Natural killer cell (primary cell): ENCODE measurements around the gene VPS37B. TPM values are rescaled to one million over a fixed set of nuclear protein-coding genes. Genes with fewer than 3 reads are reported as not detected.
"Not testable (repeated sequence)": the region's sequence is repeated elsewhere in the genome, so short reads cannot be mapped to it uniquely, and the experiment has no call there.

Source experiments
- ATAC-seq, 3 donors: fragments of 150-1000 bp in 2 of 3; fragments of 200-7000 bp in 1 of 3; cut with Tn5 transposase; 1 replicate in 1 of 3; 2 replicates in 2 of 3; pipeline ENCODE4 v1.10.0; 2021; ENCODE audit warnings: mild to moderate bottlenecking in 2 of 3, moderate library complexity in 2 of 3
- DNase-seq, 2 donors: peaks; one replicate each; pipeline versions ENCODE4 v3.0.0 to v3.0.0-alpha.2; 2013 to 2021; ENCODE audit warnings: mixed read lengths in 1 of 2
- H3K27ac ChIP-seq: one replicate; pipeline ENCODE4 v1.5.1; 2013; ENCODE audit warnings: mild to moderate bottlenecking, low read length
- H3K27me3 ChIP-seq: one replicate; pipeline ENCODE4 v1.6.1; 2013; ENCODE audit warnings: low read length; ENCODE audit not compliant: control insufficient read depth, insufficient read depth
- H3K36me3 ChIP-seq: one replicate; pipeline ENCODE4 v1.6.1; 2013; ENCODE audit warnings: low read length; ENCODE audit not compliant: control insufficient read depth, insufficient read depth
- H3K4me1 ChIP-seq: one replicate; pipeline ENCODE4 v1.6.1; 2013; ENCODE audit warnings: low read length; ENCODE audit not compliant: control insufficient read depth, insufficient read depth
- H3K4me3 ChIP-seq: one replicate; pipeline ENCODE4 v1.5.1; 2013; ENCODE audit warnings: low read length
- H3K9me3 ChIP-seq: one replicate; pipeline ENCODE4 v1.6.1; 2013; ENCODE audit warnings: low read length; ENCODE audit not compliant: control insufficient read depth, insufficient read depth
- H3K27ac Mint-ChIP-seq, 2 donors: one replicate each; pipeline ENCODE4 v1.8.0; 2022; ENCODE audit warnings: mild to moderate bottlenecking in 2 of 2, mixed read lengths in 2 of 2, moderate library complexity in 1 of 2
- H3K27me3 Mint-ChIP-seq, 2 donors: one replicate each; pipeline ENCODE4 v1.8.0; 2022; ENCODE audit warnings: low read depth in 2 of 2, mixed read lengths in 2 of 2
- H3K36me3 Mint-ChIP-seq: one replicate; pipeline ENCODE4 v1.8.0; 2022; ENCODE audit warnings: mixed read lengths
- H3K4me1 Mint-ChIP-seq, 2 donors: one replicate each; pipeline ENCODE4 v1.8.0; 2022; ENCODE audit warnings: mixed read lengths in 2 of 2
- H3K4me3 Mint-ChIP-seq: one replicate; pipeline ENCODE4 v1.8.0; 2022; ENCODE audit warnings: mild to moderate bottlenecking, moderate library complexity, mixed read lengths
- H3K9me3 Mint-ChIP-seq, 2 donors: one replicate each; pipeline ENCODE4 v1.8.0; 2022; ENCODE audit warnings: mixed read lengths in 2 of 2
- CTCF ChIP-seq: fragments of 200-600 bp; IDR thresholded peaks from one replicate; pipeline ENCODE4 v1.8.0; 2022; ENCODE audit warnings: antibody characterized with exemption
- WGBS: methylation state at CpG from one replicate; pipeline ENCODE4 v1.1.7; 2013; ENCODE audit warnings: missing lambda C conversion rate; ENCODE audit not compliant: insufficient coverage; 5-methylcytosine and 5-hydroxymethylcytosine counted together
- intact Hi-C: fragments of 100-400 bp; cut with micrococcal nuclease; formaldehyde crosslinking; loops from one replicate; pipeline ENCODE4 v1.14.2; 2022
- total RNA-seq, 4 donors: library from RNA; stranded (reverse); fragments of 120-200 nt in 1 of 4; gene quantifications; one replicate each; pipeline versions ENCODE4 v1.2.3 to v1.2.4, GENCODE V29; 2013 to 2022

The VPS37B gene
- total RNA-seq, 3 donors from 2014 or later (not counting 1 experiment from before 2014, with no cell fraction given), result 142 to 167 (median 165) TPM

GRCh38 chr12:122942637-122943036 is 46.7 kb upstream of the VPS37B start:
- H3K9me3 ChIP-seq, result no peaks in the 10 kb centered on the region
- no peaks in the 10 kb centered on the region for H3K27me3 ChIP-seq
- no peak for TF ChIP-seq CTCF
- DNase-seq (peak; percentile 33 to 46), ATAC-seq (peak; percentile 48 to 65 (median 51))
- WGBS, result 67% methylated on average over 2 of the region's 2 CpGs
- peak overlapping the region; percentile 57 for H3K27ac ChIP-seq
- peak overlapping the region; percentile 84 to 94 for H3K27ac Mint-ChIP-seq
- peaks cover 58% of the 10 kb centered on the region for H3K4me1 ChIP-seq
- peak overlapping the region; percentile 73 for H3K4me3 Mint-ChIP-seq
- peaks cover 35 to 66% of the 10 kb centered on the region in 2 donors for H3K4me1 Mint-ChIP-seq
- no peak overlapping the region for H3K4me3 ChIP-seq
- no peaks in the 10 kb centered on the region for H3K36me3 ChIP-seq
- H3K36me3 Mint-ChIP-seq, result no peaks in the 10 kb centered on the region
- intact Hi-C loops, result loop anchor here (1.0 kb wide), 1 partner anchor 46 kb away; the partner anchor contains the start of gene VPS37B
- H3K27me3 Mint-ChIP-seq, result no peaks in the 10 kb centered on the region
- H3K9me3 Mint-ChIP-seq, result peaks cover 0 to 2% of the 10 kb centered on the region in 2 donors

GRCh38 chr12:122941351-122941750 is 45.4 kb upstream of the VPS37B start:
- H3K9me3 Mint-ChIP-seq, H3K27me3 ChIP-seq, DNase-seq, ATAC-seq, intact Hi-C loops, H3K9me3 ChIP-seq, H3K36me3 Mint-ChIP-seq, H3K27me3 Mint-ChIP-seq, H3K36me3 ChIP-seq, H3K4me3 Mint-ChIP-seq, H3K4me3 ChIP-seq, H3K27ac ChIP-seq: not testable (repeated sequence)
- peaks cover 45% of the 10 kb centered on the region for H3K4me1 ChIP-seq
- H3K27ac Mint-ChIP-seq, result peak overlapping the region in 1 of 2 donors; percentile 44
- WGBS, result 100% methylated on average over 3 of the region's 5 CpGs
- H3K4me1 Mint-ChIP-seq, result peaks cover 24 to 53% of the 10 kb centered on the region in 2 donors

- Histone ChIP-seq H3K27me3 (no peaks in the 10 kb centered on the region), H3K36me3 (no peaks in the 10 kb centered on the region), H3K4me1 (peaks cover 32% of the 10 kb centered on the region), H3K27ac (no peak overlapping the region), H3K9me3 (no peaks in the 10 kb centered on the region), H3K4me3 (no peak overlapping the region)
- no peak for TF ChIP-seq CTCF
- Mint-ChIP-seq H3K4me1 (peaks cover 17 to 38% of the 10 kb centered on the region in 2 donors), H3K27me3 (no peaks in the 10 kb centered on the region), H3K4me3 (no peak overlapping the region), H3K9me3 (peaks cover 0 to 2% of the 10 kb centered on the region in 2 donors), H3K36me3 (no peaks in the 10 kb centered on the region), H3K27ac (no peak overlapping the region)
- DNase-seq (no peak), ATAC-seq (no peak)
- intact Hi-C loops, result no loop called here
- WGBS, result 92% methylated on average over 4 of the region's 4 CpGs
Measured at GRCh38 chr12:122939125-122939524, 43.2 kb upstream of the VPS37B start.

GRCh38 chr12:122937622-122938091 is 41.7 kb upstream of the VPS37B start:
- no peak for TF ChIP-seq CTCF
- no peak for ATAC-seq
- Histone ChIP-seq H3K36me3 (no peaks in the 10 kb centered on the region), H3K4me3 (no peak overlapping the region), H3K27me3 (no peaks in the 10 kb centered on the region), H3K9me3 (no peaks in the 10 kb centered on the region), H3K27ac (no peak overlapping the region), H3K4me1 (peaks cover 17% of the 10 kb centered on the region)
- intact Hi-C loops, result no loop called here
- DNase-seq, result no peak
- Mint-ChIP-seq H3K9me3 (no peaks in the 10 kb centered on the region), H3K36me3 (no peaks in the 10 kb centered on the region), H3K27me3 (no peaks in the 10 kb centered on the region), H3K4me1 (peaks cover 2 to 23% of the 10 kb centered on the region in 2 donors), H3K27ac (no peak overlapping the region), H3K4me3 (no peak overlapping the region)
- WGBS, result 92% methylated on average over 3 of the region's 3 CpGs
